Tracheal epithelial cell (primary cell): ENCODE measurements around the gene LZTS2. TPM values are rescaled to one million over a fixed set of nuclear protein-coding genes. Genes with fewer than 3 reads are reported as not detected.

Experiments used
- total RNA-seq: library from RNA; depleted of rRNA; stranded (reverse); fragments of >200 nt; gene quantifications from 2 replicates; pipeline ENCODE4 v1.2.1, GENCODE V29; 2014

LZTS2 gene, protein sequence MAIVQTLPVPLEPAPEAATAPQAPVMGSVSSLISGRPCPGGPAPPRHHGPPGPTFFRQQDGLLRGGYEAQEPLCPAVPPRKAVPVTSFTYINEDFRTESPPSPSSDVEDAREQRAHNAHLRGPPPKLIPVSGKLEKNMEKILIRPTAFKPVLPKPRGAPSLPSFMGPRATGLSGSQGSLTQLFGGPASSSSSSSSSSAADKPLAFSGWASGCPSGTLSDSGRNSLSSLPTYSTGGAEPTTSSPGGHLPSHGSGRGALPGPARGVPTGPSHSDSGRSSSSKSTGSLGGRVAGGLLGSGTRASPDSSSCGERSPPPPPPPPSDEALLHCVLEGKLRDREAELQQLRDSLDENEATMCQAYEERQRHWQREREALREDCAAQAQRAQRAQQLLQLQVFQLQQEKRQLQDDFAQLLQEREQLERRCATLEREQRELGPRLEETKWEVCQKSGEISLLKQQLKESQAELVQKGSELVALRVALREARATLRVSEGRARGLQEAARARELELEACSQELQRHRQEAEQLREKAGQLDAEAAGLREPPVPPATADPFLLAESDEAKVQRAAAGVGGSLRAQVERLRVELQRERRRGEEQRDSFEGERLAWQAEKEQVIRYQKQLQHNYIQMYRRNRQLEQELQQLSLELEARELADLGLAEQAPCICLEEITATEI
- 53.5 and 91.6 TPM in 2 replicates for total RNA-seq

DNA sequence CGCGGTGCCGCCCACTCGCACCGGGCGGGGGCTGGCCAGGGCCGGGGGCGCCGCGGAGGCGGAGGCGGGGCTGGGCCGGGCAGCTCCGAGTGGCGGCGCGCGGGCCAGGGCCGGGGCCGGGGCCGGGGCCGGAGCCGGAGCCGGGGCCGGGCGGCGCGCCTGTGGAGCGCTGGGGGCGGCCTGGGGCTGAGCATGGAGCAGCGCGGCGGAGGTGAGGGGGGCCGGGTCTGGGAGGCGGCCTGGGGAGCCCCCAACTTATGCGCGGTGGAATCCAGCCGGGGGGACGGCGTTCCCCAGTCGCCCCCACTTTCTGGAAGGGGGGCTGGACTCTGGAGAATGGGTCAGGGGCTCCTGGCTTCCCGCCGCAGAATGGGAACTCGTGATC, at the start of gene LZTS2:
Gene LZTS2, plus strand, starts transcription at position 67 of the 385 bp plus-strand sequence. CDS start 2,731 bp downstream, outside the sequence.

DNA sequence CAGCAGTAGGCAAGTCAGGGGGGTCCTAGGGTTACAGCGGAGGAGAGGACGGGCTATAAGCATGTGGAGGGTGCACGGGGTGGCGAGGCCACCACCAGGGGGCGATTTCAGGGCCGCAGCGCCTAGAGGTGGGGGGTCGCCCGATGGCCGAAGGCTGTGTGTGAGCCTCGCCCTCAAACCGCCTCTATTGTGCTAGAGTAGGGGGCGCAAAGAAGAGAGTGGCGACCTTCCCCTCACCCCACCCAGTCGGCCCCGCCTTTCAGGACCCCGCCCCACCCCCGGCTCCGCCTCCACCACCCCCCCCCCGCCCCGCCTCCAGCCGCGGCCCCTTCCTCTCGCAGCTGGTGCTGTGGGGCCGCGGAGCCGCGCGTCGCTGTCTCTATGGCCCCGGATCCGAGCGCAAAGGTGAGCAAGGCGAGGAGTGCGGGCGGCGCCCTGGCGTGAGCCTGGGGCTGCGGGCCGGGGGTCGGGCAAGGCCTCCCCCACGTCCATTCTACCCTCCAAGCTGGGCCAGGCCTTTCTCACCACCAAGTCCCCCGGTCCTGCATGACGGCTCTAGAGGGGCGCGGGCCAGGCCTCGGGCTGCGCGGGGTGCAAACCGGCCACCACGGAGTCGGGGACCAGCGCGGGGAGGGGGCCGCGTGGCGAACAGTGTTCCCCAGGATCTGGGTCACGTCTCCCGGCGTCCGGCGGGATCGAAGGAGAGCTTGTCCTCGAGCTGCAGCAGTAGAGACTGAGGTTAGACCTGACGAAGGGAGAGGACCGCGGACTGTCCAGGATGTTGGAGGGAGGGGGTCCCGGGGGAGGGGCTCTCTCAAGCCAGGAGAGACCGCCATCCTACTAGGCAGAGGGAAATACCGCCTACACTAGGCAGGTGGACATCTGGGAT, 30.2 kb upstream of the LZTS2 start, which contains the start of gene SEMA4G:
Gene SEMA4G, plus strand, starts transcription at position 318 of the 889 bp plus-strand sequence. CDS start 3,409 bp downstream, outside the sequence.

DNA sequence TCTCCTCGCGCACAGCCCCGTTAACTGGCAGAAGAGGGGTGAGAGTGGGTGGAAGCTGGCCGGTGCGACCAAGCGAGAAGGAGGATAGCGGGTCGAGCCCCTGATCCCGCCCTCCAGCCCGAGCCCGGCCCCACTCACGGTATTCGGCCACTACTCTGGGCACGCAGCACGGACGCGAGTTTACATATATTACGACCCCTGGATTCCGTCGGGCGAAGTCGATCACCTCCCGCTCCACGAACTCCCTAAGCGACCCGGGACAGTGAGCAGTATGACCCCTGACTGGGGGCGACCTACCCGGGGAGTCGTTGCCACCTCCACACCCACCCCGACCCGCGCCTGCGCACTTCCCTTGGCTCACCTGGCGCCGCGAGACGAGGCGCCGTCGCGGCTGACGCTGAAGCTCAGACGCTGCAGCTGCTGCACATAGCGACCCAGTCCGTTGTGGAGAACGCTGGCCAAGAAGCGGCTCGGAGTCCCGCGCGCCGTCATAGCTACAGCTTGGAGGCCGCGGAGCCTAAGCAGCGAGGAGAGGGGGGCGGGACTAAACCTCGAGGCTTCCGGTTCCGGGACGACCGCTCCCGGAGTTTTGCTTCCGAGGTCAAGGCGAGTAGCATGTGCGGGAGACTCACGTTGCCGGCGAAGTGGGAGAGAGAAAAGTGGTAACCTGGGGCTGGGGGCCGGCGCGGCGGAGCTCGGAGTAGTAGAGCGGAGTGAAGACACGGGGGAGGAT, 12.5 kb upstream of the LZTS2 start, which contains the start of the genes MRPL43 and TWNK:
Gene MRPL43, minus strand, starts transcription at position 546 of the 733 bp plus-strand sequence. Its CDS starts 54 bp downstream, at position 492.
Gene TWNK, plus strand, starts transcription at position 592 of the 733 bp plus-strand sequence. CDS start 668 bp downstream, outside the sequence.

DNA sequence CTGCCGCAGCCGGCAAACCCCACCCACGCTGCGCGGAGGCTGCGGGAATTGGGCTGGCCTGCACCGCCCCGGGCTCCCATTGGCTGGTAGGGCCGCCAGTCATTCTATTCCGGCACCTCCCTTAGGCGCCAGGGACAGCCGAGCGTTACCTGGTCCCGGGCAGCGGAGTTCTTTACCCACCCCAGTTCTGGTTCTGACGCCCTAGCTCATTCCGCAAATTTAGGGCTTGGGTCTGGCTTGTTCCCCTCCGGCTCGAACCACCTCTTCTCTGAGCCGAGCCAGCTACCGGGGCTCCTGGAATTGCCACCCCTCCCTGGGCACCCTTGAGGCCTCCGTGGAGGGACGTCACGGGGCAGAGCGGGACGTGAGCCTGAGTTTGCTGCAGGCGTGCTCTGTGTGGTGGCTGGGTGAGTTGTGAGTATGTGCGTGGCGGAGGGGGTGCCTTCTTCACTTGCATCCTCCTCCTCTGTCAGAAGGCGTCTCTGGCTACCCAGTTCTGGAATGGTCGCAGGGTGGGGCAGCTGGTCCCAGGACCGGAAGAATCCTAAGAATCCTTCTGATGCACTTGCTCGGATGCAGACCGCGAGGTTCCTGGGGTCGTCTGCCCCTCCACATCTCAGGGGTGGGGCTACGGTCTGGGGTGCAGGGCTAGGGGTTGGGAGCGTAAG, 31.7 kb downstream of the LZTS2 start, which contains the start of the genes PDZD7 and SFXN3:
Gene PDZD7, minus strand, starts transcription at position 2 of the 668 bp plus-strand sequence. CDS start 910 bp downstream, outside the sequence.
Gene SFXN3, plus strand, starts transcription at position 107 of the 668 bp plus-strand sequence. CDS start 3,461 bp downstream, outside the sequence.

Other genes starting within 250 kb of the LZTS2 start
- 11.6 and 23.0 TPM in 2 replicates for gene SLF2, start 86.8 kb upstream of the LZTS2 start, total RNA-seq
- 0.21 and 0.96 TPM in 2 replicates for gene SEMA4G, start 30.3 kb upstream of the LZTS2 start, total RNA-seq
- 44.6 and 55.0 TPM in 2 replicates for gene MRPL43, start 12.3 kb upstream of the LZTS2 start, total RNA-seq
- gene TWNK, start 12.3 kb upstream of the LZTS2 start, total RNA-seq = 8.4 and 11.9 TPM in 2 replicates
- gene PDZD7, start 31.3 kb downstream of the LZTS2 start, total RNA-seq = 1.1 and 2.4 TPM in 2 replicates
- gene SFXN3, start 31.4 kb downstream of the LZTS2 start, total RNA-seq = 13.4 and 36.6 TPM in 2 replicates
- 0.64 and 1.2 TPM in 2 replicates for gene KAZALD1, start 62.2 kb downstream of the LZTS2 start, total RNA-seq
- under 0.01 TPM in 1 of 2 replicates, not detected in the other for gene TLX1, start 131.5 kb downstream of the LZTS2 start, total RNA-seq
- not detected in 2 replicates for gene LBX1, start 229.7 kb downstream of the LZTS2 start, total RNA-seq